OCI-LY1 (cell line): ENCODE data around the gene PRKCE.

Experiments
- H2AFZ ChIP-seq: fragments of 200-600 bp; sonication (generic), shearing (Covaris generic); 2 replicates; pipeline ENCODE4 v1.6.0; 2014; ENCODE audit warnings: antibody characterized with exemption, mild to moderate bottlenecking, low read length
- H3F3A ChIP-seq: fragments of 200-600 bp; sonication (generic), shearing (Covaris generic); 2 replicates; pipeline ENCODE4 v1.6.0; 2014; ENCODE audit warnings: mild to moderate bottlenecking, antibody characterized with exemption, low read length, moderate library complexity; ENCODE audit not compliant: insufficient read depth
- H3K27ac ChIP-seq: fragments of 200-600 bp; sonication (generic); 2 replicates; pipeline ENCODE4 v1.5.1; 2014; ENCODE audit warnings: low read length, mixed run types, mild to moderate bottlenecking, low read depth; ENCODE audit not compliant: poor library complexity, severe bottlenecking
- H3K27me3 ChIP-seq: fragments of 200-600 bp; sonication (generic); 2 replicates; pipeline ENCODE4 v1.6.0; 2014; ENCODE audit warnings: antibody characterized with exemption, mild to moderate bottlenecking, low read length, moderate library complexity; ENCODE audit not compliant: insufficient read depth
- H3K36me3 ChIP-seq: fragments of 200-600 bp; sonication (generic); 2 replicates; pipeline ENCODE4 v1.6.1; 2014; ENCODE audit warnings: mild to moderate bottlenecking, antibody characterized with exemption, low read length, moderate library complexity, mixed read lengths; ENCODE audit not compliant: insufficient read depth
- H3K4me1 ChIP-seq: fragments of 200-600 bp; sonication (generic); 2 replicates; pipeline ENCODE4 v1.5.1; 2014; ENCODE audit warnings: mild to moderate bottlenecking, low read length, moderate library complexity; ENCODE audit not compliant: insufficient read depth, severe bottlenecking
- H3K4me2 ChIP-seq: fragments of 200-600 bp; sonication (generic), shearing (Covaris generic); 2 replicates; pipeline ENCODE4 v1.6.1; 2014; ENCODE audit warnings: low read length
- H3K4me3 ChIP-seq: fragments of 200-600 bp; sonication (generic); 2 replicates; pipeline ENCODE4 v1.5.1; 2014; ENCODE audit warnings: low read length, low read depth, mild to moderate bottlenecking, mixed read lengths; ENCODE audit not compliant: poor library complexity, severe bottlenecking
- H3K79me2 ChIP-seq: fragments of 200-600 bp; shearing (Covaris generic); 2 replicates; pipeline ENCODE4 v1.6.1; 2016; ENCODE audit warnings: mixed run types, low read length, mixed read lengths; ENCODE audit not compliant: insufficient read depth
- H3K9ac ChIP-seq: fragments of 200-600 bp; sonication (generic), shearing (Covaris generic); 2 replicates; pipeline ENCODE4 v1.6.1; 2014; ENCODE audit warnings: mild to moderate bottlenecking, low read length, mixed read lengths
- H3K9me2 ChIP-seq: fragments of 200-600 bp; sonication (generic), shearing (Covaris generic); 2 replicates; pipeline ENCODE4 v1.6.1; 2014; ENCODE audit warnings: low read depth, mild to moderate bottlenecking, low read length, mixed read lengths
- H3K9me3 ChIP-seq: fragments of 200-600 bp; shearing (Covaris generic); 2 replicates; pipeline ENCODE4 v1.6.1; 2014; ENCODE audit warnings: low read length, mixed read lengths
- H4K20me1 ChIP-seq: fragments of 200-600 bp; sonication (generic), shearing (Covaris generic); 2 replicates; pipeline ENCODE4 v1.6.0; 2016; ENCODE audit warnings: mild to moderate bottlenecking, low read length; ENCODE audit not compliant: insufficient read depth
- CTCF ChIP-seq: fragments of 200-600 bp; sonication (generic), shearing (Covaris generic); IDR thresholded peaks from 2 replicates; pipeline ENCODE4 v1.5.1; 2017; ENCODE audit warnings: mild to moderate bottlenecking, antibody characterized with exemption, low read length, moderate library complexity, mixed read lengths
- EZH2 ChIP-seq: fragments of 200-600 bp; sonication (generic), shearing (Covaris generic); IDR thresholded peaks from 2 replicates; pipeline ENCODE4 v1.8.0; 2017; ENCODE audit warnings: borderline replicate concordance, mixed run types, mild to moderate bottlenecking, antibody characterized with exemption, low read length, moderate library complexity, mixed read lengths

Gene PRKCE

GRCh38 chr2:46193855-46194254 lies 542.4 kb downstream of the PRKCE start:
- H3K9me2 ChIP-seq: no peaks in the 10 kb centered on the region
- no peaks in the 10 kb centered on the region for H3F3A ChIP-seq
- H3K27ac ChIP-seq: no peak overlapping the region
- H3K27me3 ChIP-seq: no peaks in the 10 kb centered on the region
- no peaks in the 10 kb centered on the region for H4K20me1 ChIP-seq
- H3K9me3 ChIP-seq: no peaks in the 10 kb centered on the region
- H3K4me2 ChIP-seq: no peak overlapping the region
- H3K4me3 ChIP-seq: no peak overlapping the region
- no peak for TF ChIP-seq CTCF
- no peak for TF ChIP-seq EZH2
- H2AFZ ChIP-seq: no peak overlapping the region
- H3K36me3 ChIP-seq: no peaks in the 10 kb centered on the region
- no peaks in the 10 kb centered on the region for H3K79me2 ChIP-seq
- H3K9ac ChIP-seq: no peak overlapping the region
- no peaks in the 10 kb centered on the region for H3K4me1 ChIP-seq

- Histone ChIP-seq H3K9ac (no peak overlapping the region), H3K4me3 (no peak overlapping the region), H4K20me1 (no peaks in the 10 kb centered on the region), H2AFZ (no peak overlapping the region), H3K9me3 (no peaks in the 10 kb centered on the region), H3K27ac (no peak overlapping the region), H3K4me1 (no peaks in the 10 kb centered on the region), H3K9me2 (no peaks in the 10 kb centered on the region), H3K79me2 (no peaks in the 10 kb centered on the region), H3K4me2 (no peak overlapping the region), H3K36me3 (no peaks in the 10 kb centered on the region), H3F3A (no peaks in the 10 kb centered on the region), H3K27me3 (no peaks in the 10 kb centered on the region)
- no peak for TF ChIP-seq CTCF
- no peak for TF ChIP-seq EZH2
Measured at GRCh38 chr2:46194856-46195255, 543.4 kb downstream of the PRKCE start.

GRCh38 chr2:46195819-46196218 lies 544.3 kb downstream of the PRKCE start:
- H3K79me2 ChIP-seq: no peaks in the 10 kb centered on the region

More at GRCh38 chr2:46195819-46196218, 544.3 kb downstream of the PRKCE start:
- H3K4me1 ChIP-seq: no peaks in the 10 kb centered on the region
- H3K9me2 ChIP-seq: no peaks in the 10 kb centered on the region
- no peak overlapping the region for H3K27ac ChIP-seq
- H3K4me2 ChIP-seq: no peak overlapping the region
- H3K9ac ChIP-seq: no peak overlapping the region
- no peaks in the 10 kb centered on the region for H3K36me3 ChIP-seq
- H4K20me1 ChIP-seq: no peaks in the 10 kb centered on the region
- TF ChIP-seq CTCF (no peak), EZH2 (no peak)
- H3F3A ChIP-seq: no peaks in the 10 kb centered on the region
- no peak overlapping the region for H2AFZ ChIP-seq
- H3K4me3 ChIP-seq: no peak overlapping the region
- H3K9me3 ChIP-seq: no peaks in the 10 kb centered on the region
- H3K27me3 ChIP-seq: no peaks in the 10 kb centered on the region; the same call in 1 of the 2 replicates
